ENCODE data around the gene WFDC11. TPM values are rescaled to one million over a fixed set of nuclear protein-coding genes. Genes with fewer than 3 reads are reported as not detected.

The WFDC11 gene
- total RNA-seq, 1 donor from 2014 or later, result not detected

- no peaks in the 10 kb centered on the region for H3K4me1 Mint-ChIP-seq (ENCODE audit: low read depth, unreplicated experiment)
- no peaks in the 10 kb centered on the region for H3K36me3 Mint-ChIP-seq (ENCODE audit: unreplicated experiment)
- no peak for DNase-seq
- H3K27me3 Mint-ChIP-seq (ENCODE audit: unreplicated experiment), result no peaks in the 10 kb centered on the region
- H3K9me3 Mint-ChIP-seq (ENCODE audit: unreplicated experiment), result no peaks in the 10 kb centered on the region
- H3K4me3 Mint-ChIP-seq (ENCODE audit: unreplicated experiment), result no peak overlapping the region
- H3K27ac Mint-ChIP-seq (ENCODE audit: unreplicated experiment), result no peak overlapping the region
- no peak for TF ChIP-seq CTCF (IDR thresholded peaks at IDR 0.05; ENCODE audit: partially characterized antibody, unreplicated experiment)
These were observed 33.5 kb downstream of the WFDC11 start for GRCh38 chr20:45636513-45636912.

GRCh38 chr20:45631184-45631583 lies 38.9 kb downstream of the WFDC11 start, which contains the start of gene WFDC9:
Gene WFDC9 (minus strand): TSS chr20:45631284. CDS start chr20:45610181, 21,103 bp downstream.
- Mint-ChIP-seq H3K27me3 (ENCODE audit: unreplicated experiment) (peaks cover 3% of the 10 kb centered on the region), H3K4me1 (ENCODE audit: low read depth, unreplicated experiment) (no peaks in the 10 kb centered on the region), H3K4me3 (ENCODE audit: unreplicated experiment) (no peak within 1 kb of the TSS), H3K27ac (ENCODE audit: unreplicated experiment) (no peak within 1 kb of the TSS), H3K36me3 (ENCODE audit: unreplicated experiment) (no peaks in the 10 kb centered on the region), H3K9me3 (ENCODE audit: unreplicated experiment) (no peaks in the 10 kb centered on the region)
- DNase-seq, result no peak
- TF ChIP-seq CTCF (IDR thresholded peaks at IDR 0.05; ENCODE audit: partially characterized antibody, unreplicated experiment), result no peak

GRCh38 chr20:45630371-45630770 lies 39.7 kb downstream of the WFDC11 start:
- Mint-ChIP-seq H3K9me3 (ENCODE audit: unreplicated experiment) (no peaks in the 10 kb centered on the region), H3K4me1 (ENCODE audit: low read depth, unreplicated experiment) (no peaks in the 10 kb centered on the region), H3K27ac (ENCODE audit: unreplicated experiment) (no peak overlapping the region), H3K4me3 (ENCODE audit: unreplicated experiment) (no peak overlapping the region), H3K27me3 (ENCODE audit: unreplicated experiment) (peaks cover 3% of the 10 kb centered on the region), H3K36me3 (ENCODE audit: unreplicated experiment) (no peaks in the 10 kb centered on the region)
- TF ChIP-seq CTCF (IDR thresholded peaks at IDR 0.05; ENCODE audit: partially characterized antibody, unreplicated experiment), result no peak
- DNase-seq, result no peak

GRCh38 chr20:45629496-45630100 lies 40.4 kb downstream of the WFDC11 start, which contains the start of gene WFDC10A:
Gene WFDC10A (plus strand): TSS chr20:45629739. CDS start chr20:45629814, 75 bp downstream.
- Mint-ChIP-seq H3K4me3 (ENCODE audit: unreplicated experiment) (no peak within 1 kb of the TSS), H3K4me1 (ENCODE audit: low read depth, unreplicated experiment) (no peaks in the 10 kb centered on the region), H3K9me3 (ENCODE audit: unreplicated experiment) (no peaks in the 10 kb centered on the region), H3K27me3 (ENCODE audit: unreplicated experiment) (peaks cover 3% of the 10 kb centered on the region), H3K36me3 (ENCODE audit: unreplicated experiment) (no peaks in the 10 kb centered on the region), H3K27ac (ENCODE audit: unreplicated experiment) (no peak within 1 kb of the TSS)
- peak; percentile 43 for DNase-seq
- peak; percentile 66 for TF ChIP-seq CTCF (IDR thresholded peaks at IDR 0.05; ENCODE audit: partially characterized antibody, unreplicated experiment)

GRCh38 chr20:45626540-45626939 lies 43.5 kb downstream of the WFDC11 start:
- H3K9me3 Mint-ChIP-seq (ENCODE audit: unreplicated experiment), result no peaks in the 10 kb centered on the region
- no peak overlapping the region for H3K4me3 Mint-ChIP-seq (ENCODE audit: unreplicated experiment)
- H3K36me3 Mint-ChIP-seq (ENCODE audit: unreplicated experiment), result no peaks in the 10 kb centered on the region
- DNase-seq, result no peak
- H3K27me3 Mint-ChIP-seq (ENCODE audit: unreplicated experiment), result peaks cover 3% of the 10 kb centered on the region
- H3K4me1 Mint-ChIP-seq (ENCODE audit: low read depth, unreplicated experiment), result no peaks in the 10 kb centered on the region
- no peak overlapping the region for H3K27ac Mint-ChIP-seq (ENCODE audit: unreplicated experiment)
- no peak for TF ChIP-seq CTCF (IDR thresholded peaks at IDR 0.05; ENCODE audit: partially characterized antibody, unreplicated experiment)

All from glutamatergic neuron (in vitro differentiated cells).